ENCODE results near the gene CCP110.
A peak's percentile ranks its signal among the peaks of the same experiment; 100 is the strongest.

The CCP110 gene

DNA sequence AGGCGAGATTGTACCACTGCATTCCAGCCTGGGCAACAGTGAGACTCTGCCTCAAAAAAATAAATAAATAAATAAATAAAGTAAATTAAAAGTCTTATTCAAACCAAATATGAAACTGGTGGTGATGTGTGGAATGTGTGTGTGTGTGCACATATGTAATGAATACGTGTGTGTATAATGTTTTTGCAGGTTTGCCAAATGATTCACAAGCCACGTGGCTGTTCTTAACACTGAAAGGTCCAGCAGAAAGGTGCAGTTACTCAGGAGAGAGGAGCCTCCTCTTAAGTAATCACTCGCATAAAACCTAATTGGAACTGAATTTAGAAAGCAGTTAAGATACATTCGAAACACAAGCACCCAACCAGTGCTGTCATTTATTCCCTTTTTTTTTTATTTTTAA is 24.7 kb upstream of the CCP110 start:
- DNase-seq (ENCODE audit: low read depth), result no peak
- TF ChIP-seq, protein P1, sequence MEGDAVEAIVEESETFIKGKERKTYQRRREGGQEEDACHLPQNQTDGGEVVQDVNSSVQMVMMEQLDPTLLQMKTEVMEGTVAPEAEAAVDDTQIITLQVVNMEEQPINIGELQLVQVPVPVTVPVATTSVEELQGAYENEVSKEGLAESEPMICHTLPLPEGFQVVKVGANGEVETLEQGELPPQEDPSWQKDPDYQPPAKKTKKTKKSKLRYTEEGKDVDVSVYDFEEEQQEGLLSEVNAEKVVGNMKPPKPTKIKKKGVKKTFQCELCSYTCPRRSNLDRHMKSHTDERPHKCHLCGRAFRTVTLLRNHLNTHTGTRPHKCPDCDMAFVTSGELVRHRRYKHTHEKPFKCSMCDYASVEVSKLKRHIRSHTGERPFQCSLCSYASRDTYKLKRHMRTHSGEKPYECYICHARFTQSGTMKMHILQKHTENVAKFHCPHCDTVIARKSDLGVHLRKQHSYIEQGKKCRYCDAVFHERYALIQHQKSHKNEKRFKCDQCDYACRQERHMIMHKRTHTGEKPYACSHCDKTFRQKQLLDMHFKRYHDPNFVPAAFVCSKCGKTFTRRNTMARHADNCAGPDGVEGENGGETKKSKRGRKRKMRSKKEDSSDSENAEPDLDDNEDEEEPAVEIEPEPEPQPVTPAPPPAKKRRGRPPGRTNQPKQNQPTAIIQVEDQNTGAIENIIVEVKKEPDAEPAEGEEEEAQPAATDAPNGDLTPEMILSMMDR (IDR thresholded peaks at IDR 0.05; ENCODE audit: low read length, missing control alignments), result no peak
- no peak overlapping the region for H3K4me3 ChIP-seq (replicated peaks; ENCODE audit: low read depth, low read length)

DNA sequence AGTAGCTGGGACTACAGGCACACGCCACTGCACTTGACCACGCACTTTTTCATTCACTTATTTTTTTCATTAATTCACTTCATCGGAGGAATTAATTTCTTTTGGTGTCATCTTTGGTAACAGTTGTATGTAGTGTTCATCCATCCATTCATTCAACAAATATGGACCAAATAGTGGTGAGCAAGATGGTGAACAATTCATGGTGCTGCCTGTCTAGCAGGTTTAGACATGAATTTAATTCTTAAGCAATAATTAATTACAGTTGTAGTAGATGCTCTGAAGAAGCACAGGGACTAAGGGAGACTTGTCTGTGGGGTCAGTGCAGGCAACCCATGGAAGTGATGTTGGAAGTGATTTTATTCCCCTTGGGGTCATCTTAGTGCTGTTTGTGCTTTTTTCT is 24.3 kb upstream of the CCP110 start:
- H3K4me3 ChIP-seq (replicated peaks; ENCODE audit: low read depth, low read length), result no peak overlapping the region
- TF ChIP-seq, protein P1 (IDR thresholded peaks at IDR 0.05; ENCODE audit: low read length, missing control alignments), result no peak
- DNase-seq (ENCODE audit: low read depth), result no peak

DNA sequence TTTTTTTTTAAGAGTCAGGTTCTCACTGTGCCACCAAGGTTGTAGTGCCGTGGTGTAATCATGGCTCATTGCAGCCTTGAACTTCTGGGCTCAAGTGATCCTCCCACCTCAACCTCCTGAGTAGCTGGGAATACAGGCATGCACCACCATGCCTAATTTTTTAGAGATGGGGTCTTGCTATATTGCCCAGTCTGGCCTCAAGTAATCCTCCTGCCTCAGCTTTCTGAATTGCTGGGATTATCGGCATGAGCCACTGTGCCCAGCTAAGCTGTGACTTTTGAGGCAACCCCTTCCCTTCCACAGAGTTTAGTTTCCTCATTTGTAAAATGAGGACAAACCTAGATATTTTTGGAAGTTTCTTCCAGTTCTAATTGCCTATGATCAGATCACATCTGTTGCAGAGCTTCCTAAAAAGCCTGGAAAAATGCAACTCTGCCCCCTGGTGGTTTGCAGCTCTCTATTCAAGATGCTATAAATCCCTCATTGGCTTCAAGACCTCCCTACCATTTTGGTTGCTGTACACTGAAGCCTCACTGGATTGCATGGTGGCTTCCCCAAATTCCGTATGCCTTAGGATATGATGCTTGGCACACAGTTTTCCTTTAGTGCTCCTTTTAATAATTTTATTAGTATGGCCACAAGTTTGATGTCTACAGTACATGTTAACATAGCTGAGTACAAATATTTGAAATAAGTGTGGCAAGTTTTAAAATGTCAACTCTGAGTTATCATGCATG is 21.2 kb upstream of the CCP110 start:
- TF ChIP-seq, protein P1 (IDR thresholded peaks at IDR 0.05; ENCODE audit: low read length, missing control alignments), result peak; percentile 85
- DNase-seq (ENCODE audit: low read depth), result peak; percentile 84
- no peak overlapping the region for H3K4me3 ChIP-seq (replicated peaks; ENCODE audit: low read depth, low read length)

DNA sequence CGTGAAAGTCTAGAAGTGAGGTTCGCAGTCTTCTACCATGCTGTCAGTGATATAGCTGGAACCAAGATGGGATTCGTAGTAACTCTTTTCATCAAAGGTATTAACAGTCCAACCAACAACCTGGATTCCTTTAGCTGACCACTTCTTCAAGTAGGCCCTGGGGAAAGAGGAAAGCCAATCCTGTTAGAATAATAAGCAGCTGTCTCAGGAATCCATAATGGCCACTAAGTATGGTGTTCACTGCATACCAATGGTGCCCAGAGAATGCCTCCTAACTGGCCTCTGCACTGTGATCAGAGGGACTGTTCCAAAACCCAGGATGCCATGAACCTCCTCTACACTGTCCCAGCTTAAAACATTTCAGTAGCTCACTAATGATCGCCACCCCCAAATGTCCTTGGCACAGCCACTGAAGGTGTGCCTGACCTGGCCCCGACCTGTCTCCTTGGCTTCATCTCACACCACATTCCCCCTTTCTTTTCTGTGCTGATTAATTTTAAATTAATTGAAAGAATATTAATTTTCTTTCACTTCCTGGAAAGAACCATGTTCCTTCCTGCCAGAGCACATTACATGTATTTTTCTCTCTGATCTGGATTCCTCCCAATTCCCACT is 20.2 kb upstream of the CCP110 start:
- H3K4me3 ChIP-seq (replicated peaks; ENCODE audit: low read depth, low read length), result no peak overlapping the region
- TF ChIP-seq, protein P1 (IDR thresholded peaks at IDR 0.05; ENCODE audit: low read length, missing control alignments), result no peak
- no peak for DNase-seq (ENCODE audit: low read depth)

DNA sequence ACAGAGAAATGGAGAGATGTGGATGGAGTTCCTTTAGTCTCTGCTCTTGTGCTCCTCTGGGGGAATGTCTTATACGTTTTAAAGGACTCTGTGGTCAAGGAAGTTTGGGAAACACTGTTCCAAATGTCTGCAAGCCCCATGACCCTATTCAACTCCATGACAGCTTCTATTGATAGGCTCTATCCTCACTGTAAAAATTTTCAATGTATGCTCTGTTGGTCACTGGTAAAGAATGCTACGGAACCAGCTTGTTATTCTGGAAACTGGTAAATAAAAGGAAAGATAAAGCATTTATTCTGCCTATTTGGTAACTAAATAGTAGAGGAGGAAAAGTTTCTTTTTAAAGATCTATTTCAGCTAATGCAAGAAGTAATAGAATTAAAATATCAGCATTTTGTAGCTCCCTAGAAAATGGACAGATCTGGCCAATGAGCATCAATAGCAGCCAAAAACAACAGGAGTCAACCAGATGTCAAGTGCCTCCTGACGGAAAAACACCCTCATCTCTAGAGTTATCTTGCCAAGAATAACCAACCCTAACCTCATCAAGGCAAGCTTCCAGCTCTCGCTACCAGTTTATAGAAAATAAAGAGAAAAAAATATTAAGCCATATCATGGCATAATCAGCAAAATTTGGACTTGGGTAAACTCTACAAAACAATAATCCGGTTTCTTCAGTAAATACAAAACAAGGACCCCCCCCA is 18.0 kb upstream of the CCP110 start:
- TF ChIP-seq, protein P1 (IDR thresholded peaks at IDR 0.05; ENCODE audit: low read length, missing control alignments), result no peak
- peak; percentile 61 for DNase-seq (ENCODE audit: low read depth)
- no peak overlapping the region for H3K4me3 ChIP-seq (replicated peaks; ENCODE audit: low read depth, low read length)

DNA sequence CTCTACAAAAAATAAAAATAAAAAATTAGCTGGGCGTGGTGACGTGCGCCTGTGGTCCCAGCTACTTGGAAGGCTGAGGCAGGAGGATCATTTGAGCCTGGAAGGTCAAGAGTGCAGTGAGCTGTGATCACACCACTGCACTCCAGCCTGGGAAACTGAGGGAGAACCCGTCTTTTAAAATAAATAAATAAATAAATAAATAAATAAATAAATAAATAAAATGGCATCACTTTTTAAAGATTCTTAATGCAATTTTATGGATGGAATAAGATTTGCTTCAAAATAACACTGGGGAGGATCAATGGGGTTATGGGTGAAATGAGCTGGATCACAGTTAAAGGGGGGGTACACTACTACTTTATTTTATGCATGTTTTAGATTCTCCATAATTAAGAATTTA is 16.8 kb upstream of the CCP110 start:
- TF ChIP-seq, protein P1 (IDR thresholded peaks at IDR 0.05; ENCODE audit: low read length, missing control alignments), result no peak
- DNase-seq (ENCODE audit: low read depth), result no peak
- no peak overlapping the region for H3K4me3 ChIP-seq (replicated peaks; ENCODE audit: low read depth, low read length)

Measured in fibroblast of pulmonary artery (primary cell).